G401 (cell line): ENCODE data around the gene UPP2. TPM values are rescaled to one million over a fixed set of nuclear protein-coding genes. Genes with fewer than 3 reads are reported as not detected.

Experiments used
- DNase-seq: peaks from one replicate; pipeline ENCODE4 v3.0.0-alpha.2; 2015; ENCODE audit warnings: low spot score
- in situ Hi-C: cut with HindIII; loops from 2 replicates; pipeline ENCODE4 v1.10.0; 2016; ENCODE audit warnings: low sequenced_read_pairs, mixed read lengths
- total RNA-seq: library from RNA; depleted of rRNA; stranded (reverse); fragments of >200 nt; shearing (Covaris generic); gene quantifications from 2 replicates; pipeline ENCODE4 v1.2.3, GENCODE V29; 2014; rRNA removed

Gene UPP2
- not detected in 2 replicates for total RNA-seq

GRCh38 chr2:158101384-158101926 is at the start of gene UPP2:
TSS of gene UPP2 (plus strand) at chr2:158101876. CDS start at chr2:158102064, 188 bp downstream.
- in situ Hi-C loops = no loop called here
- no peak for DNase-seq

GRCh38 chr2:158052761-158053160 is 48.9 kb upstream of the UPP2 start:
- DNase-seq = no peak
- in situ Hi-C loops = no loop called here

- in situ Hi-C loops = no loop called here
- DNase-seq = no peak
Measured at GRCh38 chr2:158056875-158057274, 44.8 kb upstream of the UPP2 start.

GRCh38 chr2:158060160-158060834 is 41.4 kb upstream of the UPP2 start:
- no peak for DNase-seq
- in situ Hi-C loops = no loop called here

GRCh38 chr2:158060835-158061435 is 40.7 kb upstream of the UPP2 start:
- DNase-seq = no peak
- in situ Hi-C loops = no loop called here

- DNase-seq = no peak
- in situ Hi-C loops = no loop called here
Measured at GRCh38 chr2:158061763-158062162, 39.9 kb upstream of the UPP2 start.

GRCh38 chr2:158066046-158066713 is 35.5 kb upstream of the UPP2 start:
- in situ Hi-C loops = no loop called here
- DNase-seq = peak; percentile 6

- DNase-seq = no peak
- in situ Hi-C loops = no loop called here
Measured at GRCh38 chr2:158071018-158071417, 30.7 kb upstream of the UPP2 start.

- DNase-seq = no peak
- in situ Hi-C loops = no loop called here
Measured at GRCh38 chr2:158072361-158072760, 29.3 kb upstream of the UPP2 start.

- in situ Hi-C loops = no loop called here
- DNase-seq = no peak
Measured at GRCh38 chr2:158079672-158080071, 22.0 kb upstream of the UPP2 start.

- DNase-seq = no peak
- in situ Hi-C loops = no loop called here
Measured at GRCh38 chr2:158088093-158088492, 13.6 kb upstream of the UPP2 start.

- DNase-seq = no peak
- in situ Hi-C loops = no loop called here
Measured at GRCh38 chr2:158089322-158089721, 12.4 kb upstream of the UPP2 start.

- DNase-seq = no peak
- in situ Hi-C loops = no loop called here
Measured at GRCh38 chr2:158091647-158092046, 10.0 kb upstream of the UPP2 start.

GRCh38 chr2:158094487-158095092 is 7.1 kb upstream of the UPP2 start:
- no peak for DNase-seq
- in situ Hi-C loops = no loop called here

- no peak for DNase-seq
- in situ Hi-C loops = no loop called here
Measured at GRCh38 chr2:158095269-158095668, 6.4 kb upstream of the UPP2 start.

- no peak for DNase-seq
- in situ Hi-C loops = no loop called here
Measured at GRCh38 chr2:158095912-158096311, 5.8 kb upstream of the UPP2 start.

GRCh38 chr2:158097481-158097880 is 4.2 kb upstream of the UPP2 start:
- no peak for DNase-seq
- in situ Hi-C loops = no loop called here

- in situ Hi-C loops = no loop called here
- DNase-seq = no peak
Measured at GRCh38 chr2:158098178-158098577, 3.5 kb upstream of the UPP2 start.

- DNase-seq = no peak
- in situ Hi-C loops = no loop called here
Measured at GRCh38 chr2:158099716-158100115, 2.0 kb upstream of the UPP2 start.

GRCh38 chr2:158100411-158100810 is 1.3 kb upstream of the UPP2 start:
- DNase-seq = no peak
- in situ Hi-C loops = no loop called here
